Fibroblast of lung (primary cell): ENCODE measurements around the gene TMED8.
"Not testable (repeated sequence)": the region's sequence is repeated elsewhere in the genome, so short reads cannot be mapped to it uniquely, and the experiment has no call there.

ENCODE experiments used
- CTCF ChIP-seq, 2 donors: IDR thresholded peaks in 1 of 2; conservative IDR thresholded peaks in 1 of 2; 1 replicate in 1 of 2; 2 replicates in 1 of 2; pipeline ENCODE4 v1.5.1; 2011 to 2012; ENCODE audit warnings: low read length in 2 of 2, control low read depth in 1 of 2, inconsistent platforms in 1 of 2, low read depth in 1 of 2, mild to moderate bottlenecking in 1 of 2
- EZH2 ChIP-seq: IDR thresholded peaks from 2 replicates; pipeline ENCODE4 v1.5.1; 2012; ENCODE audit warnings: low read length, control low read depth, mild to moderate bottlenecking; ENCODE audit errors: missing control alignments

DNA sequence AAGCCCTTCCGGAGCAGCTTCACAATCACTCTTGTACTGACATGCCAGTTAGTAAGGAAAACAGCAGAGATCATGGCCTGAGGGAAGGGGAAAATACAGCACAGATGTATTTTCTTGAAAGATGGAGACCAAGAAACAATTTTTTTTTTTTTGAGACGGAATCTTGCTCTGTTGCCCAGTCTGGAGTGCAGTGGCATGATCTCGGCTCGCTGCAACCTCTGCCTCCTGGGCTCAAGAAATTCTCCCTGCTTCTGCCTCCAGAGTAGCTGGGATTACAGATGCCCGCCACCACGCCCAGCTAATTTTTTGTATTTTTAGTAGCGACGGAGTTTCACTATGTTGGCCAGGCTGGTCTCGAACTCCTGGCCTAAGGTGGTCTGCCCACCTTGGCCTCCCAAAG, 39.6 kb downstream of the TMED8 start:
- TF ChIP-seq CTCF (conservative IDR thresholded peaks at IDR 0.05 in 1 of 2, IDR thresholded peaks at IDR 0.05 in 1 of 2; ENCODE audit: low read depth in 1 of 2, low read length in 2 of 2); EZH2: not testable (repeated sequence)
